Measurements from ENCODE around the gene PCBD1. TPM values are rescaled to one million over a fixed set of nuclear protein-coding genes. Genes with fewer than 3 reads are reported as not detected.

Gene PCBD1
- total RNA-seq, 1 donor: 40.4 TPM

- DNase-seq (ENCODE audit: low read depth in 2 of 3, low spot score in 2 of 3): no peak
Observed at GRCh38 chr10:70918851-70919530, 30.6 kb upstream of the PCBD1 start.

- no peak for DNase-seq (ENCODE audit: low read depth in 2 of 3, low spot score in 2 of 3)
Observed at GRCh38 chr10:70917635-70918034, 29.3 kb upstream of the PCBD1 start.

GRCh38 chr10:70917226-70917625 lies 28.9 kb upstream of the PCBD1 start:
- DNase-seq (ENCODE audit: low read depth in 2 of 3, low spot score in 2 of 3): no peak

DNA sequence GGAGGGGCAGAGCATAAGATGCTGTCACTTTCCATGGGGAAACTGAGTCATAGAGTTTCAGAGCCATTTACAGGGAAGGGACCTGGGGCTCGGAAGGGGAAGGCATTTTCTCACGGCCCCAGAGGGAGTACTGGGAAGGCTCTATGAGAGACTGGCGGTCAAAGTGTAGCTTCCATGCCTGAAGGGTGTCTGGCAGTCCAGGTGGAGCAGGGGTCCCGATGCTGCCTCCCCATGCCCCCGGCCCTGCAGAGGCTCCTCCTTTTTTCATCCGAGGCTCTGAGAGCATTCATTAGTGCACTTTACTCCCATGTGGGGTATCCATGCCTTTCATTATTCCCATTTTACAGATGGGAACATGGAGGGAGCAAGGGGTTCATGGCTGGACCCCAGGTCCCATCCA lies 27.9 kb upstream of the PCBD1 start:
- DNase-seq (ENCODE audit: low read depth in 2 of 3, low spot score in 2 of 3): no peak

DNA sequence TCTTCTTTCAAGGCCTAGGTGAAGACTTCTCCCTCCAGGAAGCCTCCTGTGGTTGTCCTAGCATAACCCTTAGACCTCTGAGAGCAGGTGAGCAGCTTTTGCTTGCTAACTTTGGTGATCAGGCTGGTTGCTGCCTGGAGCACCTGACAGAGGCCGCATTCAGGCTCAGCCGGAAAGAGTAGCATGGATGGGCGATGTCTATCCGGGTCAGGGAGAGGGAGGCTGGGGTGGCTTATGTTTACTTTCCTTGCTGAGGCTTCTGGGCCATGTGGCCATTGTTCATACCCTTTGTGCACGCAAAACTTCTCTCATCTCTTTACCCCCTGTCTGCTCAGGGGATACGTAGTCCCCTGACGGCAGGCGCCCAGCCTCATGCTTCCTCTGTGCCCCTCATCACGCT lies 27.4 kb upstream of the PCBD1 start:
- DNase-seq (ENCODE audit: low read depth in 2 of 3, low spot score in 2 of 3): no peak

- DNase-seq (ENCODE audit: low read depth in 2 of 3, low spot score in 2 of 3): no peak
Observed at GRCh38 chr10:70915206-70915605, 26.8 kb upstream of the PCBD1 start.

DNA sequence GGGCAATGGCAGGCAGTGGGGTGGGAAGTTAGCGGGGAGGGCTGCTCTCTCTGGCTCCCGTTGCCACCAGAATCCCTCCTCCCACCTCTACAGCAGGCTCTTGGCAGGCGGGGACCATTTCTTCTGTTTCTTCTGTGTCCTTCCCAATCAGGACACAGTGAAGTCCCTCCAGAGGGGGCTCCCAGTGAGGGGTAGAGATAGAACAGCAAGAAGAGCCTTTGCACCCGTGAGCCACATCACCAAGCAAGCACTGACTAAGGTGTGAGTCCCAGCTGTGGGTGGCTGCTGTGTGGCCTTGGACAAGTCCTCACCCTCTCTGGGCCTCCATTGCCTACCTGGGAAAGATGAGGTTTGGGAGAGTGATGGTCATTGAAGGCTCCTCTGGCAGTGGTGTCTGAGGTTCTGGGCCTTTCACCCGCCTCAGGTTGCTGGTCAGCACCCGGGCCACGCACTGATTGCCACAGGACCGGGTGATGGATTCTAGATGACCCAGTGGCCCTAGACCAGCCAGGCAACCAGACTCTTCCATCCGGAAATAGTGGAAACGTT lies 26.0 kb upstream of the PCBD1 start:
- no peak for DNase-seq (ENCODE audit: low read depth in 2 of 3, low spot score in 2 of 3)

DNA sequence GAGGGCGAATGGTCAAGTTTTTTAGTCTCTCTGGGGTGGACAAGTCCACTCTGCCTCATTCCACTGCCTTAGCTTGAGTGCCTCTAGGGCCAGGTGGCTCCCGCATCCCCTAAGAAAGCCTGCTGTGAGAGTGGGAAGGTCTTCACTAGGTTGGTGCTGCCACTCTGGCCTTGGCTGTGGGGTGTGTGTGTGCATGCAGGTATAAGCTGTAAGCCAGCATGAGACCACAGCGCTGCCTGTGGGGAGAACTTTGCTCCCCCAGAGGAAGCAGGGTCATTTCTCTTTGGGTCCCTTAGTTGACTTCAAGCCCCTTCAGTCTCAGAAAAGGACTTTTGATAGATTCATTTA lies 25.5 kb upstream of the PCBD1 start:
- no peak for DNase-seq (ENCODE audit: low read depth in 2 of 3, low spot score in 2 of 3)

GRCh38 chr10:70913191-70913892 lies 25.0 kb upstream of the PCBD1 start:
- no peak for DNase-seq (ENCODE audit: low read depth in 2 of 3, low spot score in 2 of 3)

- no peak for DNase-seq (ENCODE audit: low read depth in 2 of 3, low spot score in 2 of 3)
Observed at GRCh38 chr10:70912556-70912955, 24.2 kb upstream of the PCBD1 start.

DNA sequence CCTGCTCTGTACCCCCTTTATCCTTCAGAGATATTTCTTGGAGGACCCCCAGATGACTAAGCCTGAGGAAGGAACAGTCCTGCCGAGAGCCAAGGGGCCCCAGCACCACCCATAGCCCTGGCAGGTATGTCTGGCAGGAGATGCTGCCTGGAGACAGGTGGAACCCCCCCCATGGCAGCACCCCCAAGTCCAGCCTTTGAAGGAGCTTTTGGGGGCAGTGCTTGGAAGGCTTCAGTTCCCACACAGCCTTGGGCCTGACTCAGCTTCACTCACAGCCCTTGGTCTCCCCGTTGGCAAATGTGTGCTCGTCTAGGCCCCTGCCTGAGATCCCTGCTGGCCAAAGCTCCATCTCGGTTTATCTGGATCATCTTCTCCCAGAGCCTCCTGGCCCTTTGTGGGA lies 23.0 kb upstream of the PCBD1 start:
- DNase-seq (ENCODE audit: low read depth in 2 of 3, low spot score in 2 of 3): no peak

DNA sequence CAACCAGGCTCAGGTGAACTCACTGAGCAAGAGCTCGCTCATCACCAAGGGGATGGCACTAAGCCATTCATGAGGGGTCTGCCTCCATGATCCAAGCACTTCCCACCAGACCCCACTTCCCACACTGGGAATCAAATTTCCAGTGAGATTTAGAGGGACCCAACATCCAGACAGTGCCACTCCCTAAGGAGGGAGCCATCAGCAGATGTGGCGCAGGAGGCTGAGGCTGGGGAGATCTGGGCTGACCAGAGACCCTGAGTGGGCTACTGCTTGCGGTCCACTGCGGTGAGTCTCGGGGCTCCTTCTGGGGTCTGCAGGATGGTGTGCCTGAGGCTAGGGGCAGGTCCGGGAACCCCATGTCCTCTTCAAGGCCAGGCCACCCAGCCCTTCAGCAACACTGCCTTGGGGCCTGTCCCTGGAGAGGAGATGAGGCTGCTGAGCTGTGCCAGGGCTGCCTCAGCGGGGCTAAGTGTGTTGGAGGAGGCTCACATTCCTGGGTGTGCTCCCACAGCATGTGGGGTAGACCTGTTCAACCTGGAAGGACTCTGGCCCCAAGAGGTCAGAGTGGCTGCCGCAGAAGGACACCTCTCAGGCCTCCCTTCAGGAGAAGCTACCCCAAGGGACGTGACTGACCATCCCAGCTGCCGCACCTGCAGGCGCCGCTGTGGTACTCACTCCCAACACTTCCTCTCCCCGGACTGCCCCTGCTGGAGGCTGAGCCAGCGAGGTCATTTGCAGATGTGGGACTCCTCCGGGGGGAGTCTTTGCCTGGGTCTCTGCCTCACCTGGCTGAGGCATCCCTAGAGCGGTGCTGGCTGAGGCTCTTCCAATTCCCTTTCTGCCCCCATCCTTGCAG lies 22.3 kb upstream of the PCBD1 start:
- no peak for DNase-seq (ENCODE audit: low read depth in 2 of 3, low spot score in 2 of 3)

GRCh38 chr10:70909326-70909935 lies 21.1 kb upstream of the PCBD1 start:
- no peak for DNase-seq (ENCODE audit: low read depth in 2 of 3, low spot score in 2 of 3)

- DNase-seq (ENCODE audit: low read depth in 2 of 3, low spot score in 2 of 3): no peak
Observed at GRCh38 chr10:70908406-70909296, 20.3 kb upstream of the PCBD1 start.

- DNase-seq (ENCODE audit: low read depth in 2 of 3, low spot score in 2 of 3): no peak
Observed at GRCh38 chr10:70907637-70908405, 19.5 kb upstream of the PCBD1 start.

- DNase-seq (ENCODE audit: low read depth in 2 of 3, low spot score in 2 of 3): no peak
Observed at GRCh38 chr10:70906953-70907636, 18.7 kb upstream of the PCBD1 start.

DNA sequence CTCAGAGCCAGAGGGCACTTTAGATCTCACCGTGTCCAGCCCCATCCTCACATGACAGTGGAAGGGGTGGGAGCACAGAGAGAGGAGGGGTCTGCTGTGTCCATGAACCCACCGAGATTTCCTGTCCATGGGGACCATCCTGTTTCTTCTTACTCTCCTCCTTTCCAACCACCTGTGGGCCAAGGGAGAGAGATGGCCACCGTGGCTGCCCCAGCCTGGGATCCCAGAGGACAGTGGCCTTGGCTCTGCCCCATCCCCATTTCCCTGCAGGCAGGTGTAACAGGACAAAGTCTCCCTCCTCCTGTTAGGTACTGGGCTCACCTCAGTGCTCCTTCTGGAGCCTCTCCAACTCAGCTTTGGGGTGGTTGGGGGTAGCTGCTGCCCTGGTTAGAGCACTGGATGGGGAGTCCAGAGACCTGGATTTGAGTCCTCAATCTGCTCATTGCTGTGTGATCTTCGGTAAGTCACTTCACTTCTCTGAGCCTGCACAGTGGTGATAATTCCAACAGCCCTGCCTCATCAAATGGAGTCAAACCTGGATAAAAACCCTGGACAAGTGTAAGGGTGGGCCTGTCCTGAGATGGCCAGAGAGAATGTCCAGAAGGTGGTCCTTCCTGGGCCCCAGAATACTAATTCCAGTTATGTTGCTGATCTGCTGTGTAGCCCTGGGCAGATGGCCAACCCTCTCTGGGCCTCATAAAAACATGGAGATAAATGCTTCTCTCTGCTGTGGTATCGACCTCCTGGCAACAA lies 17.8 kb upstream of the PCBD1 start:
- DNase-seq (ENCODE audit: low read depth in 2 of 3, low spot score in 2 of 3): no peak

Data from hematopoietic multipotent progenitor cell (in vitro differentiated cells).